ENCODE data around the gene TMEM95.

The TMEM95 gene

DNA sequence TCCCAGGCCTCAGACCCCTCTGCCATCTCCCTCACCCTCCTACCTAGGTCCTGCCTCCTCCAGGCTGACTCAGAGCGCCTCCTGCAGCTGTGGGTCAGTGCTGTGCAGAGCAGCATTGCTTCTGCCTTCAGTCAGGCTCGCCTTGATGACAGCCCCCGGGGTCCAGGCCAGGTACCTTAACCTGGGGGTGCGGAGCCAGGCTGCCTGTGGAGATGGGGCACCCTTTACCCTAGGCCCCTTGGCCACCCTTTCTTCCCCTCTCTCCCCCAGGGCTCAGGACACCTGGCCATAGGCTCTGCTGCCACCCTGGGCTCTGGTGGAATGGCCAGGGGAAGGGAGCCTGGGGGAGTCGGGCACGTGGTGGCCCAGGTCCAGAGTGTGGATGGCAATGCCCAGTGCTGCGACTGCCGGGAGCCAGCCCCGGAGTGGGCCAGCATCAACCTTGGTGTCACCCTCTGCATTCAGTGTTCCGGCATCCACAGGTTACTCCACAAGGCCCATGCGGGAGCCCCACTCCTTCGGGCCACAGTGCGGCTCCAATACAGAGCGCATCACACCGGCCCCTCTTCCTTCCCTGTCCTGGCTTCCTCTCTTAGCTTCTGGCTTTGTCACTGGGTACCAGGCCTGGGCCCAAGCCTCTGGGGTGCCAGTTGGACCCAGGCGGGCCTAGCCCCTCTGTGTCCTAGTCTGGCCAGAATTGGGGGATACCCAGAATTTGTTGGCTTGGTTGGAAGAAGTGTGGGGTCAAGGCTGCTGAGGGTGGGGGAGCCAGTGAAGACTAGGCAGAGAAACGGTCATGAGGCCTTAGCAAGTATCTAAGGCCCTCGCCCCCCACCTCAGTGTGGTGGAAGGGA is 8.0 kb upstream of the TMEM95 start:
- TF ChIP-seq, protein P1, sequence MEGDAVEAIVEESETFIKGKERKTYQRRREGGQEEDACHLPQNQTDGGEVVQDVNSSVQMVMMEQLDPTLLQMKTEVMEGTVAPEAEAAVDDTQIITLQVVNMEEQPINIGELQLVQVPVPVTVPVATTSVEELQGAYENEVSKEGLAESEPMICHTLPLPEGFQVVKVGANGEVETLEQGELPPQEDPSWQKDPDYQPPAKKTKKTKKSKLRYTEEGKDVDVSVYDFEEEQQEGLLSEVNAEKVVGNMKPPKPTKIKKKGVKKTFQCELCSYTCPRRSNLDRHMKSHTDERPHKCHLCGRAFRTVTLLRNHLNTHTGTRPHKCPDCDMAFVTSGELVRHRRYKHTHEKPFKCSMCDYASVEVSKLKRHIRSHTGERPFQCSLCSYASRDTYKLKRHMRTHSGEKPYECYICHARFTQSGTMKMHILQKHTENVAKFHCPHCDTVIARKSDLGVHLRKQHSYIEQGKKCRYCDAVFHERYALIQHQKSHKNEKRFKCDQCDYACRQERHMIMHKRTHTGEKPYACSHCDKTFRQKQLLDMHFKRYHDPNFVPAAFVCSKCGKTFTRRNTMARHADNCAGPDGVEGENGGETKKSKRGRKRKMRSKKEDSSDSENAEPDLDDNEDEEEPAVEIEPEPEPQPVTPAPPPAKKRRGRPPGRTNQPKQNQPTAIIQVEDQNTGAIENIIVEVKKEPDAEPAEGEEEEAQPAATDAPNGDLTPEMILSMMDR (conservative IDR thresholded peaks at IDR 0.05) = no peak
- H3K27ac ChIP-seq = no peak overlapping the region

DNA sequence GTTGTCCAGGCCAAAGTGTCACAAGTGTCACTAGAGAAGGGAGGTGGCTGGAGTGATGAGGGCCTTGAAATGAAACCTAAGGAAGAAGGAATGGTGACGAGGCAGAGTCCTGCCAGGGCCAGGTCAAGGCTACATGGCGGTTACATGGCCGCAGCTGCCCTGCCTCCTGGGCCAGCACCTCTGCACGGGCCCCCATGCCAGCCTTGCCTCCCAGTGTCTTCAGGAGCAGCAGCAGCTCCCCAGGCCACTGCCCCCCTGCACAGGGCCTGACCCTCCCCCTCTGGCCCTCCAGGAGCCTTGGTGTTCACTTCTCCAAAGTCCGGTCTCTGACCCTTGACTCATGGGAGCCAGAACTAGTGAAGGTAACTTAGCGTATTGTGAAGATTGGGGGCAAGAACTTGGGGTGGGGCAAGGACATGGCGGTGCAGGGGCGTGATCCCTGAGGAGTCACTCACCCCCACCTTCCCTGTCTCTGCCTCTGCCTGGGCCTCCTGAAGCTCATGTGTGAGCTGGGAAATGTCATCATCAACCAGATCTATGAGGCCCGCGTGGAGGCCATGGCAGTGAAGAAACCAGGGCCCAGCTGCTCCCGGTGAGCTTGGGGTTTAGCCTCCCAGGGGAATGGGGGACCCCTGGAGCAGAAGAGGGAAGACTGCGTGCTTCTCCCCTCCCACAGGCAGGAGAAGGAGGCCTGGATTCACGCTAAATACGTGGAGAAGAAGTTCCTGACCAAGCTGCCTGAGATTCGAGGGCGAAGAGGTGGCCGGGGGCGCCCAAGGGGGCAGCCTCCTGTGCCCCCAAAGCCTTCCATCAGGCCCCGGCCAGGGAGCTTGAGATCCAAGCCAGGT is 7.1 kb upstream of the TMEM95 start:
- TF ChIP-seq, protein P1 (conservative IDR thresholded peaks at IDR 0.05) = no peak
- H3K27ac ChIP-seq = no peak overlapping the region

DNA sequence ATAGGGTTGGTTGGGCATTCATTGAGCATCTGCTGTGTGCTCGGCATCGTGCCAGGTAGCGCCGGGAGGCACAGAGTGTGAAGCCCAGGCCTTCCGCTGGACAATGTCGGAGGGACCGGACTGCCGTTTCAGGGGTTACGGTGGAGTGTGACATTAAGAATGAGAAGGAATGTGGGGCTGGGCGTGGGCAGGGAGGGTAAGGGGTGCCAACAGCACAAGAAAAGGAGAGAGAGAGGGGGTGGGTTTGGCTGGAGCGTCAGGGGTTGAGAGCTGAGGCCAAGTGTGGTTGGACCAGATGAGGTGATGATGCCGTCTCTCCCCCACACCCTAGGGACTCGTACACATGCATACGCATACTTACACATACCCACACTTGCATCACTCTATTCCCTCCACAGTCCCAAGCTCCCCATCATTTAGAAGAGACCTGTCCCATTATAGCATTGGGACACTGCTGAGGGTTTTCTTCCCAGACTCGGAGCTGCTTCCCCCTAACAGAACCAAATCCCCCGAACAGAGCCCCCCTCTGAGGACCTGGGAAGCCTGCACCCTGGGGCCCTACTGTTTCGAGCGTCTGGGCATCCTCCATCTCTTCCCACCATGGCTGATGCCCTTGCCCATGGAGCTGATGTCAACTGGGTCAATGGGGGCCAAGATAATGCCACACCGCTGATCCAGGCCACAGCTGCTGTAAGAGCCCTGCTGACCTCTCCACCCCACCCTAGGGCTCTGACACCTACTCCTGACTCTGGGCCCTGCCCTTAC is 6.3 kb upstream of the TMEM95 start:
- TF ChIP-seq, protein P1 (conservative IDR thresholded peaks at IDR 0.05) = no peak
- H3K27ac ChIP-seq = no peak overlapping the region

DNA sequence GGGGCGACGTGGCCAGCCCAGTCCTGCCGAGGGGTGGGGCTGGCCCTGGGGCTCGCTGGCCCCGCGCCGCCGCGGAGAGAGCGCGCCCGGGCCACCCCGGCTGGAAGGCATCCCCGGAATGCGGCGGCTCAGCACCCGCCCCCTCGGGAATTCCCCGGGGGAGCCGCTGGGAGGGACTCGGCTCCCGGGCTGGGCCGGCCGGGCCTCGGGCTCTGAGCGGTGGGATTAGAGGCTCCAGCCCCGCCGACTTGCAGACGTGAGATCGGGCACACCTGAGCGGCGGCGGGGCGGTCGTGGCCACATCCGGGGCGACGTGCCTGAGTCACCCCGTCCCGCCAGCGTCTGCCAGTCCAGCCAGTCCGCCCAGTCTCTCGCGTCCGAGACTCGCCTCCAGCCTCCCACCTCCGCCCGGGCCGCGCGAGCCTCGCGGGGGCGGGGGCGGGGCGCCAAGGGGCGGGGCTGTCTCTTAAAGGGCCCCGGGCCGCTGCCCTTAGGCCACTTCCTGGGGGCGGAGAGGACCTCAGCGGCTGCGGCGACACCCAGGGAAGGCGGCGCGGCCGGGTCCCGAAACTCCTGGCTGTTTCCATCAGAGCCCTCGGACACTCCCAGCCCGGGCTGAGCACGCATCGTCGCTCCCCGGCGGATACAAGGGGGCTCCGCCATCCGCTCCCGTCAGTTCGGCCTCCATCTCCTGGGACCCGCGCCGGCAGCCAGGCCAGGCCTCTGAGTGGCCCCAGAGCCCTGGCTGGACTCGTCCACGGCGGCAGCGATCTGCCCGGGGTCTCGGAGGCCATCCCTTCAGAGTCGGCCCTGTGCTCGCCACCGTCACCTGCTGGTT is 3.1 kb upstream of the TMEM95 start, which contains the start of gene KCTD11:
KCTD11 (plus strand) TSS at position 498 of the 838 bp plus-strand sequence.
- H3K27ac ChIP-seq = peak within 1 kb of the TSS; percentile 91
- TF ChIP-seq, protein P1 (conservative IDR thresholded peaks at IDR 0.05) = peak; percentile 53

DNA sequence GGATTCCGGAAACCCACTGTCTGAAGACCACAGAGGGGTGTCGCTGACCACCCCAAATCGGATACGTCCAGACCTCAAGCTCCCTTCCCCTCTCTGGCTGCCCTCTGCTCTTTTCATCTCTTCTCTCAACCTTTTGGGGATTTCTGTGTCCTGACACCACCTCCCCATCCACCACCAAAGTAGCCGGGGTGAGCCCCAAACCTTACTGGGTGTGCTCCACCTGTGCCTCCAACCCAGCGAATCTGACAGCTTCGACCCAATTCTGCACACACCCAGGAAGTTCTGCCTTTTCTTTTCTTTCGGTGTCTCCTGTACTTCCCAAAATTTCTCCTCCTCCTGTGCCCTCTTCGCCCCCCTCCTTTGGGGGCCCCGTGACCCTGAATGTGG is 2.5 kb upstream of the TMEM95 start:
- peak overlapping the region; percentile 91 for H3K27ac ChIP-seq
- TF ChIP-seq, protein P1 (conservative IDR thresholded peaks at IDR 0.05) = no peak

DNA sequence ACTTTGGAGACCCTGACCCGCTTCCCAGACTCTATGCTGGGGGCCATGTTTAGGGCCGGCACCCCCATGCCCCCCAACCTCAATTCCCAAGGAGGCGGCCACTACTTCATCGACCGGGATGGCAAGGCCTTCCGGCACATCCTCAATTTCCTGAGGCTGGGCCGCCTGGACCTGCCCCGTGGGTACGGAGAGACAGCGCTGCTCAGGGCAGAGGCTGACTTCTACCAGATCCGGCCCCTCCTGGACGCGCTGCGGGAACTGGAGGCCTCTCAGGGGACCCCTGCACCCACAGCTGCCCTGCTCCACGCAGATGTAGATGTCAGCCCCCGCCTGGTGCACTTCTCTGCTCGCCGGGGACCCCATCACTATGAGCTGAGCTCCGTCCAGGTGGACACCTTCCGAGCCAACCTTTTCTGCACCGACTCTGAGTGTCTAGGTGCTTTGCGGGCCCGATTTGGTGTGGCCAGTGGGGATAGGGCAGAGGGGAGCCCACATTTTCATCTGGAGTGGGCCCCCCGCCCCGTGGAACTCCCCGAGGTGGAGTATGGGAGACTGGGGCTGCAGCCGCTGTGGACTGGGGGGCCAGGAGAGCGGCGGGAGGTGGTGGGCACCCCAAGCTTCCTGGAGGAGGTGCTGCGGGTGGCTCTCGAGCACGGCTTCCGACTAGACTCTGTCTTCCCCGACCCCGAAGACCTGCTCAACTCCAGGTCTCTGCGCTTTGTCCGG is 1.9 kb upstream of the TMEM95 start:
- peak overlapping the region; percentile 91; the same call in 1 of the 2 replicates for H3K27ac ChIP-seq
- TF ChIP-seq, protein P1 (conservative IDR thresholded peaks at IDR 0.05) = no peak

Data from VCaP (cell line).